ENCODE measurements around the gene IFIT3.
"Not testable (repeated sequence)": the region's sequence is repeated elsewhere in the genome, so short reads cannot be mapped to it uniquely, and the experiment has no call there.

Gene IFIT3

DNA sequence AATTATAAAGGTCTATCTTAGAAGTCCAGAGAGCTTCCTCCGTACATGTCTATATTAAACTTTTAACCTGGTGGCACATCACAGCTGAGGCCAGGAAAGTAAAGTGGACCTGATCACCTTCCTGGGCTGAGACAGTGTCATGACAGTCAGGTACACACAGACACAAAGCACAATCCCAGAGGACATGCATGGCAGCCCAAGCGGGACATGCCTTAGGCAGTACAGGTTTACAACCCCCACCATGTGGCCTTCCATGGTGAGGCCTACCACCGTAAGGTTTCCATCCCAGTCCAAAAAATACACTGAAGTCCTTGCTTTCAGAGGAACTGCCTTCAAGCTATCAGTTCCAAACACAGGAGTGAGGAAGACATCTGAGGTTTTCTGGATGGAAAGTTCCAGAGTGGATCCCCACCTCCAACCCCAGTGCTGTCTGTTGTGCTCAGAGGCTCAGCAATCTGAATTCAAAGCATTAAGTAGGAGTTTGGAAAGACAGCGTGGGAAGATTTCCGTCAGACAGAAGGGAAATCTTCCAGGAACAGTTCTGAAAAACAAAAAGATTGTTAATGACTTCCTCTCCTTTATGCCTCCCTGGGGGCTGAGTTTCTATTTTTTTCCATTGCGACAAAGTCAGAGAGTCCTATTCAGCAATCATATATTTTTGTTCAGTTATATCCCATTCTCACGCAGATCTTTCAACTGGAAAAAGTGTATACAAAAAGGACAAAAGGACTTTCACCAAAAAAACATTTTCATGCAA, 20.1 kb downstream of the IFIT3 start:
- DNase-seq (ENCODE audit: low spot score), result no peak
- TF ChIP-seq, protein P1, sequence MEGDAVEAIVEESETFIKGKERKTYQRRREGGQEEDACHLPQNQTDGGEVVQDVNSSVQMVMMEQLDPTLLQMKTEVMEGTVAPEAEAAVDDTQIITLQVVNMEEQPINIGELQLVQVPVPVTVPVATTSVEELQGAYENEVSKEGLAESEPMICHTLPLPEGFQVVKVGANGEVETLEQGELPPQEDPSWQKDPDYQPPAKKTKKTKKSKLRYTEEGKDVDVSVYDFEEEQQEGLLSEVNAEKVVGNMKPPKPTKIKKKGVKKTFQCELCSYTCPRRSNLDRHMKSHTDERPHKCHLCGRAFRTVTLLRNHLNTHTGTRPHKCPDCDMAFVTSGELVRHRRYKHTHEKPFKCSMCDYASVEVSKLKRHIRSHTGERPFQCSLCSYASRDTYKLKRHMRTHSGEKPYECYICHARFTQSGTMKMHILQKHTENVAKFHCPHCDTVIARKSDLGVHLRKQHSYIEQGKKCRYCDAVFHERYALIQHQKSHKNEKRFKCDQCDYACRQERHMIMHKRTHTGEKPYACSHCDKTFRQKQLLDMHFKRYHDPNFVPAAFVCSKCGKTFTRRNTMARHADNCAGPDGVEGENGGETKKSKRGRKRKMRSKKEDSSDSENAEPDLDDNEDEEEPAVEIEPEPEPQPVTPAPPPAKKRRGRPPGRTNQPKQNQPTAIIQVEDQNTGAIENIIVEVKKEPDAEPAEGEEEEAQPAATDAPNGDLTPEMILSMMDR (IDR thresholded peaks at IDR 0.05; ENCODE audit: extremely low read depth, missing control alignments), result no peak

DNA sequence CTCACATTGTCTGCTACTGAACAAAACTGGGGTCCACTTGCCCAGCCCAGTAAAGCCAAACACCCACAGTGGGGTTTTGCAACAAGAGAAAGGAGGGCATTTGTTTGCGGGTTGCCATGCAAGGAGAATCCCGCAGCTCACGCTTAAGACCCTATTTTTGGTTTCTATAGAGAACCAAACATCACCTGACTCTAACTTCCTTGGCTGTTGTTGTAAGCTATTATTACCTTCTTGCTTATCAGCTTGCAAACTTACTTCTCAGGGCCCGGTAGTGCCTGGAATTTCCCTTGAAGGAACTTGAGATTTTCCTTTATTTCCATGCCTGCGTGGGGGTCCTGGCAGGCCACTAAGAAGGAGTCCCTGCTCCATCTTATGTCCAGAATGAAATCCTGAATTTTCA, 20.7 kb downstream of the IFIT3 start:
- no peak for DNase-seq (ENCODE audit: low spot score)
- TF ChIP-seq, protein P1 (IDR thresholded peaks at IDR 0.05; ENCODE audit: extremely low read depth, missing control alignments), result no peak

DNA sequence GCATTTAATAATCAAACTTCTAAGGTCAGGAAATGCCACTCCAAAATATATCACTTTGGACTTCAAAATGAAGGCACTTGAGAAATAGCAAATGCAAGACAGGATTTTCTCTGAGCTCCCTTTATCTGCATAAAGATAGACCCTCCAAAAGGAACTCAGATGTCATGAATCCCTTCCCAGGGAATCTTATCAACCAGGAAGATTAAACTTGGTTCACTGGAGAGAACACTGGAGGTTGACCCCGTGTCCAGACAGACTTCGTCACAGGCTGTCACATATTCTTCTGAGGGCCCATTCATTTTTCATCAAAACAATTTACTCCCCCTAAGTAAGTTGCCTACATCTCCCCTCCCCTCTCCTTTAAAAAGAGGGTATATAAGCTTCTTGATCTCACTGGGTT, 21.2 kb downstream of the IFIT3 start:
- no peak for DNase-seq (ENCODE audit: low spot score)
- TF ChIP-seq, protein P1 (IDR thresholded peaks at IDR 0.05; ENCODE audit: extremely low read depth, missing control alignments), result no peak

DNA sequence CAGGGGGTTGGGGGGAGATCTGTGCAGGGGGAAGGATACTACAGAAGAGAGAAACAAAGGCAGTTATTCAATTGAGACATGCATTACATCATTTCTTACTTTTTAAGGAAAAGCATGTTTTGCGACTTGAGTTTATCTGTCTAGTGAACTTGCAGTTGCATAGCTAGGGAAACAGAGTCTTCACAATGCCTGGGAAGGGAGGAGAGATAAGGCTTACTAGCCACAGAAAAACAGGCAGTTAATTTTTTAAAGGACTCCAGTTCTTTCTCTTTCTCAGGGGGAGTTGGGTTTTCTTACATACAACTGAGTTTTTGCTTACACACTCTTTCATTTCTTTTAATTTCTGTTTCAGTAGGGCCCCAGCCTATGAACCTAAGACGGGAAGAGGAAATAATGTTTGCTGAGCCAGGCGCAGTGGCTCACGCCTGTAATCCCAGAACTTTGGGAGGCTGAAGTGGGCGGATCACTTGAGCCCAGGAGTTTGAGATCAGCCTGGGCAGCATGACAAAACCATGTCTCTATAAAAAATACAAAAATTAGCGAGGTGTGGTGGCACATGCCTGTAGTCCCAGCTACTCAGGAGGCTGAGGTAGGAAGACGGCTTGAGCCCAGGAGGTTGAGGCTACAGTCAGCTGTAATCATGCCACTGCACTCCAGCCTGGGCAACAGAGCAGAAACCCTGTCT, 23.0 kb downstream of the IFIT3 start:
- DNase-seq (ENCODE audit: low spot score), result not testable (repeated sequence)

DNA sequence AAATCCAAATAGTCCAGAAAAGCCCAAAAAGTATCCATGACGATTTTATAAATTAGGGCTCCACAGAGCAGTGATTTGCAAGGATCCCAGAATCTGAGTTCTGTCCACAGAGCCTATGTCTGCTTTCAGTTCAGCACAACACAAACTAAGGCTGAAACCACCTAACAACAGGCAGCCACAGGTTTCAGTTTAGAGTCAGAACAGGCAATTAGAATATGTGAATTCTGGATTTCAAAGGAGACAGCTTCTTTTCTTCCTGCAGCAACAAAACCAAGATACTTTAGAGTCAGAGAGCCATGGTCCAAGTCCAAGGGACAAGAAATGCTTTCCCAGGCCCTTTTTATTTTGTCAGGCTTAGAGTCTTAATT, 23.6 kb downstream of the IFIT3 start:
- TF ChIP-seq, protein P1 (IDR thresholded peaks at IDR 0.05; ENCODE audit: extremely low read depth, missing control alignments), result no peak
- peak; percentile 58 for DNase-seq (ENCODE audit: low spot score)

DNA sequence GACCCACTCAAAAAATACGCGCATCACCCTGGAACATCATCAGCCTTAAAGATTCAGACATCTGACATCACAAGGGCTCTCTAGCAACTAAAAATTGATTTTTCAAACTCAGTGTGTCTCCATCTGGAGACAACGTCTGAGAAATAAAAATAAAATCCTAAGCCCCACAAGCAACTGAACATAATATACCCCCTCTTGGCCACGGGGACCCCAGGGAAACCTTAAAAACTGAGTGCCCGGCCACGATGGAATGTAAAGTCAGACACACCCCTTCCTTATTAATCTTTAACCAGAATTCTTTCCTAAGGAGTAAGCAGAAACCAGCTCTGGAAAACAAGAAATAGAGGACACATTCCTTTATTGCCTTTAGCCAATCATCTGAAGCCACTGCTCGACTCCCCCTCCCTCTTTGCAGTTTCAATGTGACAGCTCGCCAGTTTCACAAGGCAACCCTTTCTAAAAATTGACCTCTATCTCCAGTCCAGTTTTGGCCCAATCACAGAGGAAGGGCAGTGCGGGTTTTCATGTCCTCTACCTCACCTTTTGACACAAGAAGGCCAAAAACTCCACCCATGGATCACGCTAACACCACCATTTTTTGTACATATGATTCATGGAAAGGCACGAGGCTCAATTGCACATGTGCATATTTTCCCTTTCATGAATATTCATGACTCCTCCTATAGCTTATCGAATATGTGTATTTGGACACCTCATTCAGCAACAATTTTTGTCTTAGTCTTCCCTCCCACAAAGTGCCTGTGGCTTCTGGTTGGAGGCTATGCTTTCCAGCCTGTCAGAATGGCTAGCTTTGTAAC, 24.2 kb downstream of the IFIT3 start:
- peak; percentile 32 for DNase-seq (ENCODE audit: low spot score)
- TF ChIP-seq, protein P1 (IDR thresholded peaks at IDR 0.05; ENCODE audit: extremely low read depth, missing control alignments), result no peak

DNA sequence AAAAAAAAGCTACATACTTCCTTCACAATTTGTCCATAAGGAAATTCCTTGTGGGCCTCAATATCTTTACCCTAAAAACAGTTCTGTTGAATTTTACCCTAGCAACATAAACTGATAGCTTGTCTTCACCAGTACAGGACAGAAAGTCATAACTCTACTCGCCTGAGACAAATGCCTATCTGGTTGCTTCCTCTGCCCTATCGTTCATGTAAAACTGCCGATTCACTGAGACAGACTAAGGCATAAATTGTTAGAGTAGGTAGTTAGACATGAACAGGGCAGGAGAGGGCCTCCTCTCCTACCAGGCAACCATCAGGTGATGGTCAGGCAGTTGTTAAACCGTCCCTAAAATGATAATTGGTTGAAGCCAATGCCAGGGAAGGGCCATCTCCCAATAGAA, 25.0 kb downstream of the IFIT3 start:
- DNase-seq (ENCODE audit: low spot score), result no peak
- TF ChIP-seq, protein P1 (IDR thresholded peaks at IDR 0.05; ENCODE audit: extremely low read depth, missing control alignments), result no peak

Data from GM20000 (cell line).